ENCODE results near the gene KIF18B. TPM values are rescaled to one million over a fixed set of nuclear protein-coding genes. Genes with fewer than 3 reads are reported as not detected.

The KIF18B gene
- polyA plus RNA-seq, 3 donors = not detected

- H3K4me1 Mint-ChIP-seq = peaks cover 2% of the 10 kb centered on the region
Measured at GRCh38 chr17:44940768-44941167, 6.8 kb downstream of the KIF18B start.

GRCh38 chr17:44940317-44940716 lies 7.3 kb downstream of the KIF18B start:
- no peak overlapping the region for H3K4me3 ChIP-seq (replicated peaks in 1 of 3; ENCODE audit: low read depth in 2 of 3, low read length in 3 of 3)
- H3K27me3 ChIP-seq (ENCODE audit: control insufficient read depth in 2 of 2, insufficient read depth in 2 of 2, low read length in 2 of 2) = no peaks in the 10 kb centered on the region
- TF ChIP-seq, protein P1, sequence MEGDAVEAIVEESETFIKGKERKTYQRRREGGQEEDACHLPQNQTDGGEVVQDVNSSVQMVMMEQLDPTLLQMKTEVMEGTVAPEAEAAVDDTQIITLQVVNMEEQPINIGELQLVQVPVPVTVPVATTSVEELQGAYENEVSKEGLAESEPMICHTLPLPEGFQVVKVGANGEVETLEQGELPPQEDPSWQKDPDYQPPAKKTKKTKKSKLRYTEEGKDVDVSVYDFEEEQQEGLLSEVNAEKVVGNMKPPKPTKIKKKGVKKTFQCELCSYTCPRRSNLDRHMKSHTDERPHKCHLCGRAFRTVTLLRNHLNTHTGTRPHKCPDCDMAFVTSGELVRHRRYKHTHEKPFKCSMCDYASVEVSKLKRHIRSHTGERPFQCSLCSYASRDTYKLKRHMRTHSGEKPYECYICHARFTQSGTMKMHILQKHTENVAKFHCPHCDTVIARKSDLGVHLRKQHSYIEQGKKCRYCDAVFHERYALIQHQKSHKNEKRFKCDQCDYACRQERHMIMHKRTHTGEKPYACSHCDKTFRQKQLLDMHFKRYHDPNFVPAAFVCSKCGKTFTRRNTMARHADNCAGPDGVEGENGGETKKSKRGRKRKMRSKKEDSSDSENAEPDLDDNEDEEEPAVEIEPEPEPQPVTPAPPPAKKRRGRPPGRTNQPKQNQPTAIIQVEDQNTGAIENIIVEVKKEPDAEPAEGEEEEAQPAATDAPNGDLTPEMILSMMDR (IDR thresholded peaks at IDR 0.05) = no peak
- no peak overlapping the region for H2AFZ ChIP-seq (ENCODE audit: insufficient read depth, low read depth, low read length, poor library complexity, severe bottlenecking)
- no peak for DNase-seq
- Mint-ChIP-seq H3K4me1 (peaks cover 2% of the 10 kb centered on the region), H3K27ac (no peak overlapping the region), H3K27me3 (ENCODE audit: low read depth in 3 of 3) (peaks cover 0 to 2% (median 0%) of the 10 kb centered on the region in 3 donors), H3K9me3 (peaks cover 0 to 5% (median 2%) of the 10 kb centered on the region in 7 donors), H3K36me3 (peaks cover 23 to 61% of the 10 kb centered on the region in 2 donors), H3K4me3 (no peak overlapping the region)
- H3K9ac ChIP-seq (ENCODE audit: insufficient read depth, low read length, poor library complexity, severe bottlenecking) = no peak overlapping the region
- no peaks in the 10 kb centered on the region for H3K4me1 ChIP-seq (ENCODE audit: control insufficient read depth in 1 of 2, insufficient read depth in 2 of 2, low read length in 2 of 2)
- H4K20me1 ChIP-seq (ENCODE audit: insufficient read depth, low read length) = no peaks in the 10 kb centered on the region
- no peak overlapping the region for H3K4me2 ChIP-seq (replicated peaks; ENCODE audit: extremely low read depth, low read length, poor library complexity, severe bottlenecking)
- 100% methylated on average over 2 of the region's 4 CpGs for WGBS (ENCODE audit: insufficient coverage)
- peaks cover 13 to 45% of the 10 kb centered on the region in 2 donors for H3K36me3 ChIP-seq (replicated peaks in 1 of 2; ENCODE audit: control insufficient read depth in 1 of 2, insufficient read depth in 2 of 2, low read length in 2 of 2)
- peaks cover 95% of the 10 kb centered on the region for H3K79me2 ChIP-seq (ENCODE audit: insufficient read depth, low read length)
- intact Hi-C loops (cut with micrococcal nuclease) = no loop called here
- H3K27ac ChIP-seq (ENCODE audit: low read depth in 1 of 2, low read length in 2 of 2) = no peak overlapping the region
- no peaks in the 10 kb centered on the region for H3K9me3 ChIP-seq (replicated peaks in 1 of 2; ENCODE audit: control insufficient read depth in 1 of 2, insufficient read depth in 1 of 2, low read length in 2 of 2)

More at GRCh38 chr17:44940768-44941167, 6.8 kb downstream of the KIF18B start:
- peaks cover 18 to 56% of the 10 kb centered on the region in 2 donors for H3K36me3 Mint-ChIP-seq
- no peak for DNase-seq
- Histone ChIP-seq H3K36me3 (replicated peaks in 1 of 2; ENCODE audit: control insufficient read depth in 1 of 2, insufficient read depth in 2 of 2, low read length in 2 of 2) (peaks cover 9 to 41% of the 10 kb centered on the region in 2 donors), H3K9ac (ENCODE audit: insufficient read depth, low read length, poor library complexity, severe bottlenecking) (no peak overlapping the region), H3K4me1 (ENCODE audit: control insufficient read depth in 1 of 2, insufficient read depth in 2 of 2, low read length in 2 of 2) (peaks cover 0 to 4% of the 10 kb centered on the region in 2 donors), H3K4me2 (replicated peaks; ENCODE audit: extremely low read depth, low read length, poor library complexity, severe bottlenecking) (no peak overlapping the region), H3K27ac (ENCODE audit: low read depth in 1 of 2, low read length in 2 of 2) (no peak overlapping the region), H2AFZ (ENCODE audit: insufficient read depth, low read depth, low read length, poor library complexity, severe bottlenecking) (no peak overlapping the region), H3K9me3 (replicated peaks in 1 of 2; ENCODE audit: control insufficient read depth in 1 of 2, insufficient read depth in 1 of 2, low read length in 2 of 2) (no peaks in the 10 kb centered on the region), H3K27me3 (ENCODE audit: control insufficient read depth in 2 of 2, insufficient read depth in 2 of 2, low read length in 2 of 2) (no peaks in the 10 kb centered on the region), H4K20me1 (ENCODE audit: insufficient read depth, low read length) (no peaks in the 10 kb centered on the region), H3K4me3 (replicated peaks in 1 of 3; ENCODE audit: low read depth in 2 of 3, low read length in 3 of 3) (no peak overlapping the region), H3K79me2 (ENCODE audit: insufficient read depth, low read length) (peaks cover 95% of the 10 kb centered on the region)
- no peak overlapping the region for H3K27ac Mint-ChIP-seq
- H3K4me3 Mint-ChIP-seq = no peak overlapping the region
- peaks cover 0 to 5% (median 2%) of the 10 kb centered on the region in 7 donors for H3K9me3 Mint-ChIP-seq
- H3K27me3 Mint-ChIP-seq (ENCODE audit: low read depth in 3 of 3) = peaks cover 0 to 2% (median 0%) of the 10 kb centered on the region in 3 donors
- intact Hi-C loops (cut with micrococcal nuclease) = no loop called here
- TF ChIP-seq, protein P1 (IDR thresholded peaks at IDR 0.05) = no peak
- 100% methylated on average over 1 of the region's 1 CpG for WGBS (ENCODE audit: insufficient coverage)
